GM23248 (cell line): ENCODE data around the gene C3orf70.

Experiments
- EZH2 ChIP-seq: fragments of 200-600 bp; sonication (generic); IDR thresholded peaks from 2 replicates; pipeline ENCODE4 v1.6.1; 2018; ENCODE audit warnings: antibody characterized with exemption, mild to moderate bottlenecking; ENCODE audit not compliant: insufficient read depth, poor library complexity, severe bottlenecking
- EZH2phosphoT487 ChIP-seq: fragments of 200-600 bp; sonication (generic); IDR thresholded peaks from 2 replicates; pipeline ENCODE4 v1.6.1; 2018; ENCODE audit warnings: antibody characterized with exemption, moderate library complexity, mild to moderate bottlenecking, low read depth; ENCODE audit not compliant: insufficient read depth

- no peak for TF ChIP-seq EZH2
- no peak for TF ChIP-seq EZH2phosphoT487
These were observed 93.1 kb downstream of the C3orf70 start for GRCh38 chr3:185059766-185060165.
